Measurements from ENCODE around the gene ITGB3BP.

ITGB3BP gene

GRCh38 chr1:63466181-63466580 lies 56.8 kb downstream of the ITGB3BP start:
- Histone ChIP-seq H2BK5ac (ENCODE audit: low read depth, low read length, poor library complexity, severe bottlenecking) (no peak overlapping the region), H2AK5ac (ENCODE audit: low read length, severe bottlenecking) (no peak overlapping the region), H3K18ac (ENCODE audit: low read depth in 1 of 2, low read length in 2 of 2) (no peak overlapping the region), H3K23ac (ENCODE audit: low read length in 2 of 2) (no peak overlapping the region), H4K91ac (ENCODE audit: low read length) (no peak overlapping the region), H3K36me3 (ENCODE audit: control insufficient read depth in 1 of 2, insufficient read depth in 2 of 2, low read depth in 1 of 2, low read length in 2 of 2) (peaks cover 0 to 7% of the 10 kb centered on the region in 2 experiments), H3K4me2 (ENCODE audit: low read length, poor library complexity, severe bottlenecking) (no peak overlapping the region), H2BK12ac (ENCODE audit: low read length in 2 of 2) (no peak overlapping the region), H2BK15ac (ENCODE audit: low read depth, poor library complexity, severe bottlenecking) (no peak overlapping the region), H3K14ac (ENCODE audit: low read length in 2 of 2) (no peak overlapping the region), H4K8ac (ENCODE audit: low read length) (no peak overlapping the region), H3K4me3 (ENCODE audit: insufficient read depth in 1 of 2, low read depth in 1 of 2, low read length in 2 of 2) (no peak overlapping the region), H2BK120ac (ENCODE audit: low read depth, low read length) (no peak overlapping the region), H3K9ac (ENCODE audit: low read length) (no peak overlapping the region), H3K4me1 (ENCODE audit: control insufficient read depth, insufficient read depth, low read depth, low read length) (no peaks in the 10 kb centered on the region), H2AFZ (ENCODE audit: low read depth, low read length) (no peak overlapping the region), H3K9me3 (ENCODE audit: control insufficient read depth, low read length) (peaks cover 14% of the 10 kb centered on the region), H3K27ac (ENCODE audit: low read length, poor library complexity, severe bottlenecking) (no peak overlapping the region), H3K79me1 (replicated peaks; ENCODE audit: low read length, poor library complexity, severe bottlenecking) (no peaks in the 10 kb centered on the region), H3K27me3 (ENCODE audit: control insufficient read depth in 1 of 2, insufficient read depth in 1 of 2, low read length in 2 of 2) (no peaks in the 10 kb centered on the region), H3K4ac (ENCODE audit: low read depth in 1 of 2, low read length in 2 of 2) (no peak overlapping the region)
- 94% methylated on average over 7 of the region's 7 CpGs for WGBS
- no peak for DNase-seq

- H3K4ac ChIP-seq (ENCODE audit: low read depth in 1 of 2, low read length in 2 of 2): no peak overlapping the region
- H3K23ac ChIP-seq (ENCODE audit: low read length in 2 of 2): no peak overlapping the region
- no peak overlapping the region for H2AFZ ChIP-seq (ENCODE audit: low read depth, low read length)
- H4K8ac ChIP-seq (ENCODE audit: low read length): no peak overlapping the region
- no peak overlapping the region for H3K4me3 ChIP-seq (ENCODE audit: insufficient read depth in 1 of 2, low read depth in 1 of 2, low read length in 2 of 2)
- H2AK5ac ChIP-seq (ENCODE audit: low read length, severe bottlenecking): no peak overlapping the region
- no peak overlapping the region for H2BK15ac ChIP-seq (ENCODE audit: low read depth, poor library complexity, severe bottlenecking)
- H3K79me1 ChIP-seq (replicated peaks; ENCODE audit: low read length, poor library complexity, severe bottlenecking): no peaks in the 10 kb centered on the region
- H3K27me3 ChIP-seq (ENCODE audit: control insufficient read depth in 1 of 2, insufficient read depth in 1 of 2, low read length in 2 of 2): no peaks in the 10 kb centered on the region
- no peak overlapping the region for H3K27ac ChIP-seq (ENCODE audit: low read length, poor library complexity, severe bottlenecking)
- no peak overlapping the region for H2BK5ac ChIP-seq (ENCODE audit: low read depth, low read length, poor library complexity, severe bottlenecking)
- no peaks in the 10 kb centered on the region for H3K4me1 ChIP-seq (ENCODE audit: control insufficient read depth, insufficient read depth, low read depth, low read length)
- no peak overlapping the region for H3K18ac ChIP-seq (ENCODE audit: low read depth in 1 of 2, low read length in 2 of 2)
- no peak overlapping the region for H3K9ac ChIP-seq (ENCODE audit: low read length)
- no peak for DNase-seq
- H4K91ac ChIP-seq (ENCODE audit: low read length): no peak overlapping the region
- H3K14ac ChIP-seq (ENCODE audit: low read length in 2 of 2): no peak overlapping the region
- peaks cover 0 to 7% of the 10 kb centered on the region in 2 experiments for H3K36me3 ChIP-seq (ENCODE audit: control insufficient read depth in 1 of 2, insufficient read depth in 2 of 2, low read depth in 1 of 2, low read length in 2 of 2)
- 83% methylated on average over 3 of the region's 3 CpGs for WGBS
- no peak overlapping the region for H2BK120ac ChIP-seq (ENCODE audit: low read depth, low read length)
- peaks cover 14% of the 10 kb centered on the region for H3K9me3 ChIP-seq (ENCODE audit: control insufficient read depth, low read length)
- no peak overlapping the region for H2BK12ac ChIP-seq (ENCODE audit: low read length in 2 of 2)
- H3K4me2 ChIP-seq (ENCODE audit: low read length, poor library complexity, severe bottlenecking): no peak overlapping the region
These were observed 59.8 kb downstream of the ITGB3BP start for GRCh38 chr1:63463248-63463647.

GRCh38 chr1:63461661-63462230 lies 61.3 kb downstream of the ITGB3BP start:
- Histone ChIP-seq H3K23ac (ENCODE audit: low read length in 2 of 2) (no peak overlapping the region), H4K8ac (ENCODE audit: low read length) (no peak overlapping the region), H2AK5ac (ENCODE audit: low read length, severe bottlenecking) (no peak overlapping the region), H3K9ac (ENCODE audit: low read length) (no peak overlapping the region), H4K91ac (ENCODE audit: low read length) (no peak overlapping the region), H2BK15ac (ENCODE audit: low read depth, poor library complexity, severe bottlenecking) (no peak overlapping the region), H3K4ac (ENCODE audit: low read depth in 1 of 2, low read length in 2 of 2) (no peak overlapping the region), H3K18ac (ENCODE audit: low read depth in 1 of 2, low read length in 2 of 2) (no peak overlapping the region), H3K27me3 (ENCODE audit: control insufficient read depth in 1 of 2, insufficient read depth in 1 of 2, low read length in 2 of 2) (no peaks in the 10 kb centered on the region), H3K79me1 (replicated peaks; ENCODE audit: low read length, poor library complexity, severe bottlenecking) (no peaks in the 10 kb centered on the region), H3K36me3 (ENCODE audit: control insufficient read depth in 1 of 2, insufficient read depth in 2 of 2, low read depth in 1 of 2, low read length in 2 of 2) (peaks cover 0 to 7% of the 10 kb centered on the region in 2 experiments), H2AFZ (ENCODE audit: low read depth, low read length) (no peak overlapping the region), H2BK12ac (ENCODE audit: low read length in 2 of 2) (no peak overlapping the region), H3K4me2 (ENCODE audit: low read length, poor library complexity, severe bottlenecking) (no peak overlapping the region), H2BK5ac (ENCODE audit: low read depth, low read length, poor library complexity, severe bottlenecking) (no peak overlapping the region), H3K4me3 (ENCODE audit: insufficient read depth in 1 of 2, low read depth in 1 of 2, low read length in 2 of 2) (peak overlapping the region in 1 of 2 experiments; percentile 19), H3K4me1 (ENCODE audit: control insufficient read depth, insufficient read depth, low read depth, low read length) (no peaks in the 10 kb centered on the region), H3K14ac (ENCODE audit: low read length in 2 of 2) (no peak overlapping the region), H3K27ac (ENCODE audit: low read length, poor library complexity, severe bottlenecking) (no peak overlapping the region), H2BK120ac (ENCODE audit: low read depth, low read length) (no peak overlapping the region), H3K9me3 (ENCODE audit: control insufficient read depth, low read length) (peaks cover 14% of the 10 kb centered on the region)
- no peak for DNase-seq
- 100% methylated on average over 1 of the region's 1 CpG for WGBS

- H3K27ac ChIP-seq (ENCODE audit: low read length, poor library complexity, severe bottlenecking): no peak overlapping the region
- H3K4ac ChIP-seq (ENCODE audit: low read depth in 1 of 2, low read length in 2 of 2): no peak overlapping the region
- H3K27me3 ChIP-seq (ENCODE audit: control insufficient read depth in 1 of 2, insufficient read depth in 1 of 2, low read length in 2 of 2): no peaks in the 10 kb centered on the region
These were observed 64.3 kb downstream of the ITGB3BP start for GRCh38 chr1:63458750-63459149.

More at GRCh38 chr1:63458750-63459149, 64.3 kb downstream of the ITGB3BP start:
- no peak for DNase-seq
- Histone ChIP-seq H3K36me3 (ENCODE audit: control insufficient read depth in 1 of 2, insufficient read depth in 2 of 2, low read depth in 1 of 2, low read length in 2 of 2) (peaks cover 0 to 7% of the 10 kb centered on the region in 2 experiments), H3K9me3 (ENCODE audit: control insufficient read depth, low read length) (peaks cover 14% of the 10 kb centered on the region), H3K4me1 (ENCODE audit: control insufficient read depth, insufficient read depth, low read depth, low read length) (no peaks in the 10 kb centered on the region), H3K4me3 (ENCODE audit: insufficient read depth in 1 of 2, low read depth in 1 of 2, low read length in 2 of 2) (no peak overlapping the region), H3K18ac (ENCODE audit: low read depth in 1 of 2, low read length in 2 of 2) (no peak overlapping the region), H3K9ac (ENCODE audit: low read length) (no peak overlapping the region), H2BK15ac (ENCODE audit: low read depth, poor library complexity, severe bottlenecking) (no peak overlapping the region), H2AK5ac (ENCODE audit: low read length, severe bottlenecking) (no peak overlapping the region), H3K14ac (ENCODE audit: low read length in 2 of 2) (no peak overlapping the region), H3K79me1 (replicated peaks; ENCODE audit: low read length, poor library complexity, severe bottlenecking) (no peaks in the 10 kb centered on the region), H2AFZ (ENCODE audit: low read depth, low read length) (no peak overlapping the region), H4K91ac (ENCODE audit: low read length) (no peak overlapping the region), H3K23ac (ENCODE audit: low read length in 2 of 2) (no peak overlapping the region), H2BK12ac (ENCODE audit: low read length in 2 of 2) (no peak overlapping the region), H2BK120ac (ENCODE audit: low read depth, low read length) (no peak overlapping the region), H3K4me2 (ENCODE audit: low read length, poor library complexity, severe bottlenecking) (no peak overlapping the region), H2BK5ac (ENCODE audit: low read depth, low read length, poor library complexity, severe bottlenecking) (no peak overlapping the region), H4K8ac (ENCODE audit: low read length) (no peak overlapping the region)

Data from mesenchymal stem cell (in vitro differentiated cells and primary cell).